NCI-H2227 (cell line): ENCODE data around the gene HYAL1.
A peak's percentile ranks its signal among the peaks of the same experiment; 100 is the strongest.
"Not testable (repeated sequence)": the region's sequence is repeated elsewhere in the genome, so short reads cannot be mapped to it uniquely, and the experiment has no call there.

Source experiments
- DNase-seq: peaks from one replicate; lab custom pipeline; 2025; ENCODE audit not compliant: unreplicated experiment; lab: John Stamatoyannopoulos, UW

The HYAL1 gene

GRCh38 chr3:50262200-50262599, 41.2 kb downstream of the HYAL1 start:
- not testable (repeated sequence) for DNase-seq

- DNase-seq = no peak
Observed at GRCh38 chr3:50261505-50261904, 41.9 kb downstream of the HYAL1 start.

- peak; percentile 19 for DNase-seq
Observed at GRCh38 chr3:50260942-50261441, 42.4 kb downstream of the HYAL1 start.

- peak; percentile 89 for DNase-seq
Observed at GRCh38 chr3:50260027-50260941, 43.1 kb downstream of the HYAL1 start.

- peak; percentile 17 for DNase-seq
Observed at GRCh38 chr3:50259432-50260026, 43.8 kb downstream of the HYAL1 start.

GRCh38 chr3:50258979-50259378, 44.4 kb downstream of the HYAL1 start:
- DNase-seq = no peak

GRCh38 chr3:50258029-50258680, 45.2 kb downstream of the HYAL1 start:
- DNase-seq = peak; percentile 72

GRCh38 chr3:50256978-50257890, 46.1 kb downstream of the HYAL1 start:
- DNase-seq = peak; percentile 23

GRCh38 chr3:50255251-50255615, 48.1 kb downstream of the HYAL1 start:
- DNase-seq = no peak

- no peak for DNase-seq
Observed at GRCh38 chr3:50254577-50255250, 48.7 kb downstream of the HYAL1 start.

GRCh38 chr3:50251220-50251619, 52.2 kb downstream of the HYAL1 start:
- DNase-seq = no peak

GRCh38 chr3:50250514-50250913, 52.9 kb downstream of the HYAL1 start:
- no peak for DNase-seq
